Fibroblast of lung (primary cell): ENCODE results near the gene NLRP13. TPM values are rescaled to one million over a fixed set of nuclear protein-coding genes. Genes with fewer than 3 reads are reported as not detected.

Experiments
- DNase-seq, 2 donors: peaks; one replicate each; pipeline versions ENCODE4 v3.0.0 to v3.0.0-alpha.2; 2010; ENCODE audit warnings: low read depth in 2 of 2
- H2AFZ ChIP-seq: 2 replicates; pipeline ENCODE4 v1.5.1; 2012; ENCODE audit warnings: low read length, control low read depth, inconsistent platforms
- H3K27ac ChIP-seq: 2 replicates; pipeline ENCODE4 v1.5.1; 2011; ENCODE audit warnings: low read length, control low read depth; ENCODE audit not compliant: insufficient read depth
- H3K27me3 ChIP-seq: 2 replicates; pipeline ENCODE4 v1.5.1; 2011; ENCODE audit warnings: mild to moderate bottlenecking, low read length; ENCODE audit not compliant: control insufficient read depth, insufficient read depth
- H3K36me3 ChIP-seq: 2 replicates; pipeline ENCODE4 v1.5.1; 2011; ENCODE audit warnings: low read length; ENCODE audit not compliant: control insufficient read depth, insufficient read depth
- H3K4me1 ChIP-seq: 2 replicates; pipeline ENCODE4 v1.5.1; 2011; ENCODE audit warnings: low read length; ENCODE audit not compliant: control insufficient read depth, insufficient read depth; ENCODE audit errors: extremely low read depth
- H3K4me2 ChIP-seq: 2 replicates; pipeline ENCODE4 v1.5.1; 2011; ENCODE audit warnings: low read length, control low read depth; ENCODE audit not compliant: insufficient read depth; ENCODE audit errors: extremely low read depth
- H3K4me3 ChIP-seq, 4 experiments: fragments of 200-600 bp in 1 of 4; sonication (generic) in 1 of 4; replicated peaks in 1 of 4; 2 replicates each; pipeline ENCODE4 v1.5.1; 2011 to 2016; ENCODE audit warnings: low read length in 4 of 4, low read depth in 3 of 4, mild to moderate bottlenecking in 3 of 4, control low read depth in 2 of 4, inconsistent platforms in 1 of 4, mixed read lengths in 1 of 4; ENCODE audit not compliant: insufficient read depth in 1 of 4; ENCODE audit errors: control extremely low read depth in 1 of 4
- H3K79me2 ChIP-seq: 2 replicates; pipeline ENCODE4 v1.5.1; 2012; ENCODE audit warnings: mild to moderate bottlenecking, low read length, inconsistent platforms; ENCODE audit not compliant: control insufficient read depth, insufficient read depth
- H3K9ac ChIP-seq: 2 replicates; pipeline ENCODE4 v1.5.1; 2011; ENCODE audit warnings: mild to moderate bottlenecking, low read length, control low read depth; ENCODE audit not compliant: insufficient read depth
- H3K9me3 ChIP-seq: 2 replicates; pipeline ENCODE4 v1.5.1; 2012; ENCODE audit warnings: low read depth, low read length; ENCODE audit not compliant: control insufficient read depth, insufficient read depth
- H4K20me1 ChIP-seq: 2 replicates; pipeline ENCODE4 v1.5.1; 2011; ENCODE audit warnings: low read length; ENCODE audit not compliant: control insufficient read depth, insufficient read depth; ENCODE audit errors: extremely low read depth
- EZH2 ChIP-seq: IDR thresholded peaks from 2 replicates; pipeline ENCODE4 v1.5.1; 2012; ENCODE audit warnings: low read length, control low read depth, mild to moderate bottlenecking; ENCODE audit errors: missing control alignments
- polyA plus RNA-seq, 2 donors: library from polyadenylated mRNA; depleted of rRNA in 1 of 2; stranded (reverse) in 1 of 2; unstranded in 1 of 2; fragments of >200 nt; gene quantifications; 2 replicates each; pipeline ENCODE4 v1.2.1, GENCODE V29; 2011 to 2012; ENCODE audit warnings: missing spikeins in 1 of 2
- total RNA-seq: library from RNA; depleted of rRNA; stranded (reverse); fragments of >200 nt; gene quantifications from 2 replicates; pipeline ENCODE4 v1.2.1, GENCODE V29; 2014
- TF ChIP-seq, protein P1 (sequence below), 2 donors: IDR thresholded peaks in 1 of 2; conservative IDR thresholded peaks in 1 of 2; 1 replicate in 1 of 2; 2 replicates in 1 of 2; pipeline ENCODE4 v1.5.1; 2011 to 2012; ENCODE audit warnings: low read length in 2 of 2, control low read depth in 1 of 2, inconsistent platforms in 1 of 2, low read depth in 1 of 2, mild to moderate bottlenecking in 1 of 2

The NLRP13 gene
- total and polyA plus RNA-seq, 2 donors (not counting 1 experiment from before 2014, with no cell fraction given) = not detected

DNA sequence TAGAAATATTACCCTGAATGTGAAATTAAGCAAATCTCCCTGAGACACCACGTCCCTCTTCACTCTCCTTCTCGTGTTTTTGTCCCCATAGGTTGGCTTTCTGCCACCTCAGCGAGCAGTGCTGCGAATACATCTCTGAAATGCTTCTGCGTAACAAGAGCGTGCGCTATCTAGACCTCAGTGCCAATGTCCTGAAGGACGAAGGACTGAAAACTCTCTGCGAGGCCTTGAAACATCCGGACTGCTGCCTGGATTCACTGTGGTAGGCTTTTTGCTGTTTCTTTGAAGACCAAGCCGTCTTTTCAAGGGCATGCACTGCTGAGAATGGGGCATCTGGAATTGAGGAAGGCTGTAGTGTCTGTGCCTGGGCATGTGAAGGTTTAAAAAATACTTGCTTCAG, 61.4 kb downstream of the NLRP13 start:
- no peaks in the 10 kb centered on the region for H3K36me3 ChIP-seq

DNA sequence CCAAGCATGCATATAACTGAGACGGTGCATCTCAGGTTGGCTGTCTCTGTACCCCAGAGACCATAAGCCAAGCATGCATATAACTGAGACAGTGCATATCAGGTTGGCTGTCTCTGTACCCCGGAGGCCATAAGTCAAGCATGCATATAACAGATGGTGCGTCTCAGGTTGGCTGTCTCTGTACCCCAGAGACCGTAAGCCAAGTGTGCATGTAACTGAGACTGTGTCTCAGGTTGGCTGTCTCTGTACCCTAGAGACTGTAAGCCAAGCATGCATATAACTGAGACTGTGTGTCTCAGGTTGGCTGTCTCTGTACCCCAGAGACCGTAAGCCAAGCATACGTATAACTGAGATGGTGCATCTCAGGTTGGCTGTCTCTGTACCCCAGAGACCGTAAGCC, 65.0 kb downstream of the NLRP13 start:
- no peak for TF ChIP-seq EZH2
- TF ChIP-seq, protein P1, sequence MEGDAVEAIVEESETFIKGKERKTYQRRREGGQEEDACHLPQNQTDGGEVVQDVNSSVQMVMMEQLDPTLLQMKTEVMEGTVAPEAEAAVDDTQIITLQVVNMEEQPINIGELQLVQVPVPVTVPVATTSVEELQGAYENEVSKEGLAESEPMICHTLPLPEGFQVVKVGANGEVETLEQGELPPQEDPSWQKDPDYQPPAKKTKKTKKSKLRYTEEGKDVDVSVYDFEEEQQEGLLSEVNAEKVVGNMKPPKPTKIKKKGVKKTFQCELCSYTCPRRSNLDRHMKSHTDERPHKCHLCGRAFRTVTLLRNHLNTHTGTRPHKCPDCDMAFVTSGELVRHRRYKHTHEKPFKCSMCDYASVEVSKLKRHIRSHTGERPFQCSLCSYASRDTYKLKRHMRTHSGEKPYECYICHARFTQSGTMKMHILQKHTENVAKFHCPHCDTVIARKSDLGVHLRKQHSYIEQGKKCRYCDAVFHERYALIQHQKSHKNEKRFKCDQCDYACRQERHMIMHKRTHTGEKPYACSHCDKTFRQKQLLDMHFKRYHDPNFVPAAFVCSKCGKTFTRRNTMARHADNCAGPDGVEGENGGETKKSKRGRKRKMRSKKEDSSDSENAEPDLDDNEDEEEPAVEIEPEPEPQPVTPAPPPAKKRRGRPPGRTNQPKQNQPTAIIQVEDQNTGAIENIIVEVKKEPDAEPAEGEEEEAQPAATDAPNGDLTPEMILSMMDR (conservative IDR thresholded peaks at IDR 0.05 in 1 of 2, IDR thresholded peaks at IDR 0.05 in 1 of 2; ENCODE audit: low read depth in 1 of 2, low read length in 2 of 2) = no peak
- no peaks in the 10 kb centered on the region for H3K79me2 ChIP-seq
- no peak overlapping the region for H3K9ac ChIP-seq
- H3K36me3 ChIP-seq = no peaks in the 10 kb centered on the region
- DNase-seq = no peak
- H3K4me3 ChIP-seq = no peak overlapping the region
- no peaks in the 10 kb centered on the region for H3K4me1 ChIP-seq
- no peak overlapping the region for H3K4me2 ChIP-seq
- no peaks in the 10 kb centered on the region for H3K27me3 ChIP-seq
- H4K20me1 ChIP-seq = no peaks in the 10 kb centered on the region
- H3K9me3 ChIP-seq = no peaks in the 10 kb centered on the region
- H3K27ac ChIP-seq = no peak overlapping the region
- H2AFZ ChIP-seq = no peak overlapping the region

More for the DNA sequence above, 61.4 kb downstream of the NLRP13 start:
- no peaks in the 10 kb centered on the region for H4K20me1 ChIP-seq
- H3K4me2 ChIP-seq = no peak overlapping the region
- H2AFZ ChIP-seq = no peak overlapping the region
- H3K4me1 ChIP-seq = no peaks in the 10 kb centered on the region
- H3K79me2 ChIP-seq = no peaks in the 10 kb centered on the region
- H3K27ac ChIP-seq = no peak overlapping the region
- DNase-seq = no peak
- H3K9me3 ChIP-seq = no peaks in the 10 kb centered on the region
- TF ChIP-seq, protein P1 (conservative IDR thresholded peaks at IDR 0.05 in 1 of 2, IDR thresholded peaks at IDR 0.05 in 1 of 2; ENCODE audit: low read depth in 1 of 2, low read length in 2 of 2) = no peak
- no peak for TF ChIP-seq EZH2
- H3K9ac ChIP-seq = no peak overlapping the region
- no peak overlapping the region for H3K4me3 ChIP-seq
- no peaks in the 10 kb centered on the region for H3K27me3 ChIP-seq

- DNase-seq = no peak
- Histone ChIP-seq H3K79me2 (no peaks in the 10 kb centered on the region), H3K27ac (no peak overlapping the region), H3K36me3 (no peaks in the 10 kb centered on the region), H3K9ac (no peak overlapping the region), H3K4me2 (no peak overlapping the region), H3K4me1 (no peaks in the 10 kb centered on the region), H3K27me3 (no peaks in the 10 kb centered on the region), H2AFZ (no peak overlapping the region), H4K20me1 (no peaks in the 10 kb centered on the region), H3K4me3 (no peak overlapping the region), H3K9me3 (no peaks in the 10 kb centered on the region)
- TF ChIP-seq, protein P1 (conservative IDR thresholded peaks at IDR 0.05 in 1 of 2, IDR thresholded peaks at IDR 0.05 in 1 of 2; ENCODE audit: low read depth in 1 of 2, low read length in 2 of 2) = no peak
- TF ChIP-seq EZH2 = no peak
Observed at GRCh38 chr19:55866521-55866920, 65.6 kb downstream of the NLRP13 start.
